ENCODE data around the gene BRAP.

DNA sequence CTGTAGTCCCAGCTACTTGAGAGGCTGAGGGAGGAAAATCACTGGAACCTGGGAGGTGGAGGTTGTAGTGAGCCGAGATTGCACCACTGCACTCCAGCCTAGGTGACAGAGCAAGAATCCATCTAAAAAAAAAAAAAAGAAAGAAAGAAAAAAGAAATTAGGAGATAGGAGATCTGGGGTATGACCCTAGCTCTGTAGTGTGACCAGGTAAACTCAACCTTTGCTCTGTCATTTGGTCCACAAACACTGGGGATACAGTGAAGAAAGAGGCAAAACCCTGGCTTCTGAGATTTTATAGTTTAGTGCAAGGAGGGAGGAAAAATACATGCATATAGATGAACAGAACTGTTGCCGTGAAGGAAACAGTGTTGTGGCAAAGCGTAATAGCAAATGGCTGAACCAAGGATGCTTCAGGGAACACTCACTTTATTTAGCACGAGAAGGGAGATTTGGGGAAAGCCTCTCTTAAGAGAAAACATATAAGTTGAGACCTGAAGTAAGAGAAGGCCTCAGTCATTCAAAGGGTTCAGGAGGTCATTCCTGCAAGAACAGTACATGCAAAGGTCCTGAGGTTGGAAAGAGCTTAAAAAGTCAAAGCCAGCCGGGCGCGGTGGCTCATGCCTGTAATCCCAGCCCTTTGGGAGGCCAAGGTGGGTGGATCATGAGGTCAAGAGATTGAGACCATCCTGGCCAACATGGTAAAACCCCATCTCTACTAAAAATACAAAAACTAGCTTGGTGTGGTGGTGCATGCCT is 57.1 kb downstream of the BRAP start:
- TF ChIP-seq, protein P1, sequence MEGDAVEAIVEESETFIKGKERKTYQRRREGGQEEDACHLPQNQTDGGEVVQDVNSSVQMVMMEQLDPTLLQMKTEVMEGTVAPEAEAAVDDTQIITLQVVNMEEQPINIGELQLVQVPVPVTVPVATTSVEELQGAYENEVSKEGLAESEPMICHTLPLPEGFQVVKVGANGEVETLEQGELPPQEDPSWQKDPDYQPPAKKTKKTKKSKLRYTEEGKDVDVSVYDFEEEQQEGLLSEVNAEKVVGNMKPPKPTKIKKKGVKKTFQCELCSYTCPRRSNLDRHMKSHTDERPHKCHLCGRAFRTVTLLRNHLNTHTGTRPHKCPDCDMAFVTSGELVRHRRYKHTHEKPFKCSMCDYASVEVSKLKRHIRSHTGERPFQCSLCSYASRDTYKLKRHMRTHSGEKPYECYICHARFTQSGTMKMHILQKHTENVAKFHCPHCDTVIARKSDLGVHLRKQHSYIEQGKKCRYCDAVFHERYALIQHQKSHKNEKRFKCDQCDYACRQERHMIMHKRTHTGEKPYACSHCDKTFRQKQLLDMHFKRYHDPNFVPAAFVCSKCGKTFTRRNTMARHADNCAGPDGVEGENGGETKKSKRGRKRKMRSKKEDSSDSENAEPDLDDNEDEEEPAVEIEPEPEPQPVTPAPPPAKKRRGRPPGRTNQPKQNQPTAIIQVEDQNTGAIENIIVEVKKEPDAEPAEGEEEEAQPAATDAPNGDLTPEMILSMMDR (IDR thresholded peaks at IDR 0.05; ENCODE audit: poor library complexity, severe bottlenecking), result no peak
- TF ChIP-seq, protein P2, sequence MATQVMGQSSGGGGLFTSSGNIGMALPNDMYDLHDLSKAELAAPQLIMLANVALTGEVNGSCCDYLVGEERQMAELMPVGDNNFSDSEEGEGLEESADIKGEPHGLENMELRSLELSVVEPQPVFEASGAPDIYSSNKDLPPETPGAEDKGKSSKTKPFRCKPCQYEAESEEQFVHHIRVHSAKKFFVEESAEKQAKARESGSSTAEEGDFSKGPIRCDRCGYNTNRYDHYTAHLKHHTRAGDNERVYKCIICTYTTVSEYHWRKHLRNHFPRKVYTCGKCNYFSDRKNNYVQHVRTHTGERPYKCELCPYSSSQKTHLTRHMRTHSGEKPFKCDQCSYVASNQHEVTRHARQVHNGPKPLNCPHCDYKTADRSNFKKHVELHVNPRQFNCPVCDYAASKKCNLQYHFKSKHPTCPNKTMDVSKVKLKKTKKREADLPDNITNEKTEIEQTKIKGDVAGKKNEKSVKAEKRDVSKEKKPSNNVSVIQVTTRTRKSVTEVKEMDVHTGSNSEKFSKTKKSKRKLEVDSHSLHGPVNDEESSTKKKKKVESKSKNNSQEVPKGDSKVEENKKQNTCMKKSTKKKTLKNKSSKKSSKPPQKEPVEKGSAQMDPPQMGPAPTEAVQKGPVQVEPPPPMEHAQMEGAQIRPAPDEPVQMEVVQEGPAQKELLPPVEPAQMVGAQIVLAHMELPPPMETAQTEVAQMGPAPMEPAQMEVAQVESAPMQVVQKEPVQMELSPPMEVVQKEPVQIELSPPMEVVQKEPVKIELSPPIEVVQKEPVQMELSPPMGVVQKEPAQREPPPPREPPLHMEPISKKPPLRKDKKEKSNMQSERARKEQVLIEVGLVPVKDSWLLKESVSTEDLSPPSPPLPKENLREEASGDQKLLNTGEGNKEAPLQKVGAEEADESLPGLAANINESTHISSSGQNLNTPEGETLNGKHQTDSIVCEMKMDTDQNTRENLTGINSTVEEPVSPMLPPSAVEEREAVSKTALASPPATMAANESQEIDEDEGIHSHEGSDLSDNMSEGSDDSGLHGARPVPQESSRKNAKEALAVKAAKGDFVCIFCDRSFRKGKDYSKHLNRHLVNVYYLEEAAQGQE (IDR thresholded peaks at IDR 0.05; ENCODE audit: borderline replicate concordance), result no peak

Measured in neural cell (in vitro differentiated cells).